Nephron progenitor cell (in vitro differentiated cells): ENCODE results near the gene RPTOR.
"Not testable (repeated sequence)": the region's sequence is repeated elsewhere in the genome, so short reads cannot be mapped to it uniquely, and the experiment has no call there.

Source experiments
- DNase-seq: peaks from one replicate; pipeline ENCODE4 v3.0.0; 2021
- H3K27ac Mint-ChIP-seq: 2 replicates; pipeline ENCODE4 v1.8.0; 2021; ENCODE audit warnings: mild to moderate bottlenecking, moderate library complexity, mixed read lengths
- H3K27me3 Mint-ChIP-seq: 2 replicates; pipeline ENCODE4 v1.8.0; 2021; ENCODE audit warnings: mild to moderate bottlenecking, low read depth, mixed read lengths; ENCODE audit not compliant: poor library complexity
- H3K36me3 Mint-ChIP-seq: 2 replicates; pipeline ENCODE4 v1.8.0; 2021; ENCODE audit warnings: low read depth, mixed read lengths
- H3K4me1 Mint-ChIP-seq: 2 replicates; pipeline ENCODE4 v1.8.0; 2021; ENCODE audit warnings: mixed read lengths
- H3K4me3 Mint-ChIP-seq: 2 replicates; pipeline ENCODE4 v1.8.0; 2021; ENCODE audit warnings: mild to moderate bottlenecking, moderate library complexity, mixed read lengths
- H3K9me3 Mint-ChIP-seq: 2 replicates; pipeline ENCODE4 v1.8.0; 2021; ENCODE audit warnings: mild to moderate bottlenecking, moderate library complexity, mixed read lengths
- CTCF ChIP-seq: fragments of 200-600 bp; sonication (generic); IDR thresholded peaks from 2 replicates; pipeline ENCODE4 v1.5.0; 2021; ENCODE audit warnings: antibody characterized with exemption

RPTOR gene

GRCh38 chr17:80573701-80574100 lies 29.1 kb downstream of the RPTOR start:
- Mint-ChIP-seq H3K36me3 (peaks cover 31% of the 10 kb centered on the region), H3K9me3 (peaks cover 12% of the 10 kb centered on the region), H3K27me3 (peaks cover 7% of the 10 kb centered on the region), H3K27ac (no peak overlapping the region), H3K4me1 (peaks cover 14% of the 10 kb centered on the region), H3K4me3 (no peak overlapping the region)
- TF ChIP-seq CTCF, result no peak
- no peak for DNase-seq

GRCh38 chr17:80574496-80574895 lies 29.9 kb downstream of the RPTOR start:
- no peak overlapping the region for H3K27ac Mint-ChIP-seq
- H3K4me1 Mint-ChIP-seq, result peaks cover 8% of the 10 kb centered on the region
- H3K27me3 Mint-ChIP-seq, result peaks cover 7% of the 10 kb centered on the region
- no peak overlapping the region for H3K4me3 Mint-ChIP-seq
- TF ChIP-seq CTCF, result no peak
- no peak for DNase-seq
- peaks cover 12% of the 10 kb centered on the region for H3K9me3 Mint-ChIP-seq
- H3K36me3 Mint-ChIP-seq, result peaks cover 27% of the 10 kb centered on the region

GRCh38 chr17:80575057-80575875 lies 30.6 kb downstream of the RPTOR start:
- peaks cover 22% of the 10 kb centered on the region for H3K36me3 Mint-ChIP-seq
- no peak overlapping the region for H3K27ac Mint-ChIP-seq
- H3K4me3 Mint-ChIP-seq, result no peak overlapping the region
- peak; percentile 100 for TF ChIP-seq CTCF
- DNase-seq, result peak; percentile 97
- H3K27me3 Mint-ChIP-seq, result peaks cover 7% of the 10 kb centered on the region
- H3K9me3 Mint-ChIP-seq, result peaks cover 12% of the 10 kb centered on the region
- peaks cover under 1% of the 10 kb centered on the region for H3K4me1 Mint-ChIP-seq

- peaks cover 4% of the 10 kb centered on the region for H3K27me3 Mint-ChIP-seq
- H3K9me3 Mint-ChIP-seq, result peaks cover under 1% of the 10 kb centered on the region
- no peak overlapping the region for H3K4me3 Mint-ChIP-seq
- peaks cover 6% of the 10 kb centered on the region for H3K4me1 Mint-ChIP-seq
- TF ChIP-seq CTCF, result no peak
- no peak overlapping the region for H3K27ac Mint-ChIP-seq
- DNase-seq, result no peak
- H3K36me3 Mint-ChIP-seq, result peaks cover 20% of the 10 kb centered on the region
Observed at GRCh38 chr17:80577876-80578570, 33.4 kb downstream of the RPTOR start.

- not testable (repeated sequence) for H3K27me3 Mint-ChIP-seq, H3K9me3 Mint-ChIP-seq, DNase-seq, H3K4me3 Mint-ChIP-seq, H3K27ac Mint-ChIP-seq
- peaks cover 15% of the 10 kb centered on the region for H3K36me3 Mint-ChIP-seq
- peaks cover 12% of the 10 kb centered on the region for H3K4me1 Mint-ChIP-seq
Observed at GRCh38 chr17:80578668-80579388, 34.2 kb downstream of the RPTOR start.

GRCh38 chr17:80582165-80582564 lies 37.5 kb downstream of the RPTOR start:
- Mint-ChIP-seq H3K27me3 (peaks cover 3% of the 10 kb centered on the region), H3K27ac (peak overlapping the region; percentile 50), H3K36me3 (peaks cover 14% of the 10 kb centered on the region), H3K9me3 (no peaks in the 10 kb centered on the region), H3K4me3 (no peak overlapping the region), H3K4me1 (peaks cover 22% of the 10 kb centered on the region)
- TF ChIP-seq CTCF, result no peak
- no peak for DNase-seq
